ENCODE results near the gene PPP2R2B. TPM values are rescaled to one million over a fixed set of nuclear protein-coding genes. Genes with fewer than 3 reads are reported as not detected.

Gene PPP2R2B
- total and polyA plus RNA-seq, 2 donors (not counting 3 experiments of a cell fraction or from before 2014, with no cell fraction given) = not detected

DNA sequence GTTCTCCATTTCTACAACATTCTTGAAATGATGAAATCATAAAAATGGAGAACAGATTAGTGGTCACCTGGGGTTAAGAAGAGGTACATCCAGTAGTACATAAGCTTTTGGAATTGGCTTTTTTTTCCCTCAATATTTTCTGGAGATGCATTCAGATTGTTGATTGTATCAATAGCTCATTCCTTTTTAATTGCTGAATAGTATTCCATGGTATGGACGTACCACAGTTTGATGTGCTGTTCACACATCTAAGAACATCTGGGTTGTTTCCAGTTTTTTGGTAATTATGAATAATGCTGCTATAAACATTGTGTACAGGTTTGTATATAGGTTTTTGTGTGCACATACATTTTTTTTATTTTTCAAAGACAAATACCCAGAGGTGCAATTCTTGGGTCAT, 130.0 kb downstream of the PPP2R2B start:
- Histone ChIP-seq H3K4me2 (ENCODE audit: insufficient read depth, low read length) (no peak overlapping the region), H2AFZ (ENCODE audit: low read depth, low read length) (no peak overlapping the region), H3K4me1 (ENCODE audit: control insufficient read depth, extremely low read depth, insufficient read depth, low read length) (no peaks in the 10 kb centered on the region), H3K9ac (replicated peaks; ENCODE audit: extremely low read depth, insufficient read depth, low read length) (no peak overlapping the region), H3K9me3 (replicated peaks; ENCODE audit: control insufficient read depth, insufficient read depth, low read length) (no peaks in the 10 kb centered on the region), H3K79me2 (ENCODE audit: control insufficient read depth, insufficient read depth, low read length) (no peaks in the 10 kb centered on the region), H3K27me3 (ENCODE audit: control insufficient read depth in 2 of 2, insufficient read depth in 2 of 2, low read length in 2 of 2) (no peaks in the 10 kb centered on the region), H3K36me3 (ENCODE audit: control insufficient read depth in 2 of 2, extremely low read depth in 1 of 2, insufficient read depth in 2 of 2, low read length in 2 of 2) (no peaks in the 10 kb centered on the region), H3K4me3 (replicated peaks in 1 of 3; ENCODE audit: insufficient read depth in 1 of 3, low read depth in 1 of 3, low read length in 3 of 3) (no peak overlapping the region), H3K27ac (ENCODE audit: insufficient read depth, low read depth, low read length) (no peak overlapping the region), H3K9me1 (replicated peaks; ENCODE audit: control insufficient read depth, extremely low read depth, insufficient read depth, low read length) (no peaks in the 10 kb centered on the region), H4K20me1 (replicated peaks; ENCODE audit: control insufficient read depth, extremely low read depth, insufficient read depth, low read length) (no peaks in the 10 kb centered on the region)
- no TSS peak for BruUV-seq (replicated peaks)
- CTCF ChIA-PET = interaction anchor here (1.2 kb wide), 1 partner anchor 8 kb away, joined by 3 read pairs; no protein-coding TSS in a partner anchor
- TF ChIP-seq MAX (IDR thresholded peaks at IDR 0.05; ENCODE audit: insufficient read depth, insufficient read length) = no peak
- TF ChIP-seq CTCF (IDR thresholded peaks at IDR 0.05; ENCODE audit: extremely low read depth in 1 of 2, insufficient read depth in 1 of 2, low read depth in 1 of 2, low read length in 2 of 2) = no peak
- TF ChIP-seq MYC (IDR thresholded peaks at IDR 0.05; ENCODE audit: low read depth, low read length) = no peak
- no peak for TF ChIP-seq POLR2AphosphoS5 (IDR thresholded peaks at IDR 0.05; ENCODE audit: insufficient read depth, low read depth, low read length)
- TF ChIP-seq FOS (IDR thresholded peaks at IDR 0.05; ENCODE audit: borderline replicate concordance, insufficient read depth, low read length) = no peak
- no peak for TF ChIP-seq GATA2 (IDR thresholded peaks at IDR 0.05; ENCODE audit: insufficient read depth, insufficient read length, low read depth, low read length)
- TF ChIP-seq EZH2 (IDR thresholded peaks at IDR 0.05; ENCODE audit: borderline replicate concordance, low read depth, low read length, severe bottlenecking) = no peak
- TF ChIP-seq JUN (IDR thresholded peaks at IDR 0.05; ENCODE audit: borderline replicate concordance, insufficient read depth, insufficient read length, low read depth) = no peak
- no peak for TF ChIP-seq POLR2A (IDR thresholded peaks at IDR 0.05; ENCODE audit: low read depth, low read length)
- POLR2A ChIA-PET = no interaction called here
- FAIRE-seq (no peak), DNase-seq (ENCODE audit: low read depth, low spot score) (no peak)
- dilution Hi-C loops (cut with MboI; ENCODE audit: extremely low pct_ligation_motif_present, low sequenced_read_pairs) = no loop called here
- intact Hi-C loops (cut with micrococcal nuclease) = no loop called here
